Measurements from ENCODE around the gene LMOD3. TPM values are rescaled to one million over a fixed set of nuclear protein-coding genes. Genes with fewer than 3 reads are reported as not detected.

Gene LMOD3
- total RNA-seq, 6 experiments from 2014 or later = not detected

DNA sequence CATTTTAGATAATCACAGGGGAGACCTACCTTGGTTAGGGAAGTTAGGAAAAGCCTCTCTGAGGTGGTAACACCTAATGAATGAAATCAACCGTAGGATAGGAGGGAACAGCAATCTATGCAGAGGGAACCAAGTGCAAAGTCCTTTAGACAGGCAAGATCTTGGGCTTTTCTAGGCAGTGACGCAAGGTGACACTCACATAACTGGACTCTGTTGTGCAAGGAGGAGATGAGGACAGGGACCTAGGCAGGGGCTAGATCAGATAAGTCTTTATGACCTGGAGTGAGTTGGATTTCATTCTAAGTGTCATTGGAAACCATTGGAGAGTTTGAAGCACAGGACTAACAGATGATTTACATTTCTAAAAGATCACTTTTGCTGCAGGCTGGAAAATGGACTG, 4.6 kb upstream of the LMOD3 start:
- Mint-ChIP-seq H3K9me3 (no peaks in the 10 kb centered on the region), H3K36me3 (ENCODE audit: low read depth) (no peaks in the 10 kb centered on the region), H3K4me3 (no peak overlapping the region), H3K27me3 (ENCODE audit: insufficient read depth) (peaks cover 18% of the 10 kb centered on the region), H3K27ac (no peak overlapping the region), H3K4me1 (ENCODE audit: low read depth) (no peaks in the 10 kb centered on the region; the same call in 1 of the 2 replicates)
- no peak for DNase-seq
- TF ChIP-seq, protein P1, sequence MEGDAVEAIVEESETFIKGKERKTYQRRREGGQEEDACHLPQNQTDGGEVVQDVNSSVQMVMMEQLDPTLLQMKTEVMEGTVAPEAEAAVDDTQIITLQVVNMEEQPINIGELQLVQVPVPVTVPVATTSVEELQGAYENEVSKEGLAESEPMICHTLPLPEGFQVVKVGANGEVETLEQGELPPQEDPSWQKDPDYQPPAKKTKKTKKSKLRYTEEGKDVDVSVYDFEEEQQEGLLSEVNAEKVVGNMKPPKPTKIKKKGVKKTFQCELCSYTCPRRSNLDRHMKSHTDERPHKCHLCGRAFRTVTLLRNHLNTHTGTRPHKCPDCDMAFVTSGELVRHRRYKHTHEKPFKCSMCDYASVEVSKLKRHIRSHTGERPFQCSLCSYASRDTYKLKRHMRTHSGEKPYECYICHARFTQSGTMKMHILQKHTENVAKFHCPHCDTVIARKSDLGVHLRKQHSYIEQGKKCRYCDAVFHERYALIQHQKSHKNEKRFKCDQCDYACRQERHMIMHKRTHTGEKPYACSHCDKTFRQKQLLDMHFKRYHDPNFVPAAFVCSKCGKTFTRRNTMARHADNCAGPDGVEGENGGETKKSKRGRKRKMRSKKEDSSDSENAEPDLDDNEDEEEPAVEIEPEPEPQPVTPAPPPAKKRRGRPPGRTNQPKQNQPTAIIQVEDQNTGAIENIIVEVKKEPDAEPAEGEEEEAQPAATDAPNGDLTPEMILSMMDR (IDR thresholded peaks at IDR 0.05) = no peak

DNA sequence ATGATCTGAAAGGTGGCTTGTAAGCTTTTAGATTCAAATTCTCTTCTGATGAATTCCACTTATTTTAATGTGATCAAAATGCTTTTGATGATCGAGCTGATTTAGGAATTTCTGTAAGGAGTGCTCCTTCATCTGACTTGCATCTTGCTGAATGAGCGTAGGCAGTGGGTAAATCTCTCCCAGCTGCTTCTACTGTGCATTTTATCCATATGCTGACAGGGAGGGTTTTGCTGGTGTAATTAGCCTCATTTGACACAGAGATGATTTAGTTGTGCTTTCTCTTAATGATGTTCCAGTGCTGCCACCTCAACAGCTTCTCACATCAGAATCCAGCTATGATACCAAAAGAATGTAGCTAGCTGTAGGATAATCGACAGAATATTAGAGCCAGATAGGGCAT, 3.8 kb upstream of the LMOD3 start:
- no peak overlapping the region for H3K4me3 Mint-ChIP-seq
- H3K9me3 Mint-ChIP-seq = no peaks in the 10 kb centered on the region
- no peak overlapping the region for H3K27ac Mint-ChIP-seq
- H3K4me1 Mint-ChIP-seq (ENCODE audit: low read depth) = no peaks in the 10 kb centered on the region; the same call in 1 of the 2 replicates
- DNase-seq = no peak
- peaks cover 21% of the 10 kb centered on the region for H3K27me3 Mint-ChIP-seq (ENCODE audit: insufficient read depth)
- TF ChIP-seq, protein P1 (IDR thresholded peaks at IDR 0.05) = no peak
- no peaks in the 10 kb centered on the region for H3K36me3 Mint-ChIP-seq (ENCODE audit: low read depth)

DNA sequence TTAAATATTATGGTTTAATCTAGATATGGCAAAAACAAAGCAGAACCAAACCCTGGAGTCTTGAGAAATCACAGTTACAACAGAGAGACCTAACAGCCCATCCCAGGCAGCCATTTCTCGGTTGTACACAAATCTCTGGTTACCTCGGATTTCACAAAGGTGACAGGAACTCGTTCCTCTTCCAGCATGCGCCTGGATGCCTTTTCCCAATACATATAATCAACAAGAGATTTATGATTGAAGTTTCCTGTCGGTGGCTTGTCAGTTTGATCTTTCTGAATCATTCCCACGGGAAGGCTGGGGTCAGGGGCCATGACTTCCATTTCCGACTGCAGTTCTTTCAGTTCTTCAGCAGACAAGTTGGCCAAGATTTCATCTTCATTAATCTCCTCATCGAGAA, 445 bp downstream of the LMOD3 start:
- TF ChIP-seq, protein P1 (IDR thresholded peaks at IDR 0.05) = no peak
- Mint-ChIP-seq H3K4me3 (no peak overlapping the region), H3K4me1 (ENCODE audit: low read depth) (no peaks in the 10 kb centered on the region; the same call in 1 of the 2 replicates), H3K27ac (no peak overlapping the region), H3K9me3 (no peaks in the 10 kb centered on the region), H3K36me3 (ENCODE audit: low read depth) (no peaks in the 10 kb centered on the region), H3K27me3 (ENCODE audit: insufficient read depth) (peaks cover 23% of the 10 kb centered on the region)
- DNase-seq = no peak

DNA sequence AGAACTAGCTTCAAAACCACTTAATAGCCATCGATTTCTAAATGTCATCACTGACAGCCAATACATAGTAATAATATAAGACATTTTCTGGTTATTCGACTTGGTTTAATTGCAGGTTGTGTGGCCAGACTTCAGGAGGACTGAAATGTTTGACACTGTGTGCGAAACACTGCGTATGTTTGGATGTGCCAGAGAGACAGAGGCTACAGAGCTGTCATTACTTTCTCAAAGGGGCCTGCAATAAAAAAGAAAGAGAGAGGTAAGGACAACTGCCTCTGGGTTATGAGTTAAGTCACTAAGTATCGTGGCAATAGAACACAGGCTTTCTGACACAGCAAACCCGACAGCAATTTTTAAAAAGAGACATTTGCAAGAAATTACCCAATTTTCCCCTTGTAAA, 882 bp downstream of the LMOD3 start:
- TF ChIP-seq, protein P1 (IDR thresholded peaks at IDR 0.05) = no peak
- no peaks in the 10 kb centered on the region; the same call in 1 of the 2 replicates for H3K4me1 Mint-ChIP-seq (ENCODE audit: low read depth)
- no peaks in the 10 kb centered on the region for H3K36me3 Mint-ChIP-seq (ENCODE audit: low read depth)

DNA sequence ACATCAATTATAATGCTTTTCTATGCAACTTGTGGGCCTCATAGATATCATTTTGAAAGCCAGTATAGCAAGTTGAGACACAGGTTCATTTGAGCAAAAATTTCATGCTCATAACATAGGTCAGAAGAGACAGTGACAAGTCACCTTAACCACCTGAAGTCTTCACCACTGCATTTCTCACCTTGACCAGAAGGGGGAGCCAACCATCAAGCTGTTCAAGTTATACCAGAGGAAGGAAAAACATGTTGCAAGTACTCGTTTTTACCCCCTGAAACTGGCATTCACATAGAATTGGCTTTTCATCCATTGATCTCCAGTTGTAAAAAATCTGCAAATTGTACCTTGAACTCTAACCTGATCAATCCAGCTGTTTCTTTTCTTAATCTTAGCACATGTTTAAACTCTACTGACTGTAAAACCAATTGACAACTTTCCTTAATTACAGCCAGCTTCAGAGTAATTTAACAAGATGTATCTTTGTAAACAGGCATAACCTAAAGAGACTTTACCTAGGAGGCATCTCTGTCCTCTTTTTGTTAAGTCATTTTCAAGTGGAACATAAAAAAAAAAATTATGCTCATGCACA, 1.4 kb downstream of the LMOD3 start:
- no peak overlapping the region for H3K27ac Mint-ChIP-seq

More for the DNA sequence above, 882 bp downstream of the LMOD3 start:
- H3K9me3 Mint-ChIP-seq = no peaks in the 10 kb centered on the region
- H3K27me3 Mint-ChIP-seq (ENCODE audit: insufficient read depth) = peaks cover 22% of the 10 kb centered on the region
- DNase-seq = no peak
- no peak overlapping the region for H3K27ac Mint-ChIP-seq
- no peak overlapping the region for H3K4me3 Mint-ChIP-seq

More for the DNA sequence above, 1.4 kb downstream of the LMOD3 start:
- Mint-ChIP-seq H3K4me1 (ENCODE audit: low read depth) (peaks cover 4% of the 10 kb centered on the region), H3K4me3 (no peak overlapping the region), H3K27me3 (ENCODE audit: insufficient read depth) (peaks cover 22% of the 10 kb centered on the region), H3K36me3 (ENCODE audit: low read depth) (no peaks in the 10 kb centered on the region), H3K9me3 (no peaks in the 10 kb centered on the region)
- peak; percentile 62 for DNase-seq
- TF ChIP-seq, protein P1 (IDR thresholded peaks at IDR 0.05) = peak; percentile 98

Data from HFFc6 (cell line).